CD14-positive monocyte (primary cell): Measurements from ENCODE around the gene RBPMS2. TPM values are rescaled to one million over a fixed set of nuclear protein-coding genes. Genes with fewer than 3 reads are reported as not detected.

Experiments used
- DNase-seq, 3 donors: peaks; one replicate each; pipeline ENCODE4 v3.0.0-alpha.2; 2011 to 2022
- H2AFZ ChIP-seq: 2 replicates; pipeline ENCODE4 v1.6.0; 2012; ENCODE audit warnings: mild to moderate bottlenecking, low read depth, low read length, inconsistent platforms; ENCODE audit not compliant: insufficient read depth, poor library complexity, severe bottlenecking
- H3K27ac ChIP-seq, 2 donors: 1 replicate in 1 of 2; 2 replicates in 1 of 2; pipeline ENCODE4 v1.5.1; 2012 to 2013; ENCODE audit warnings: low read length in 2 of 2, control low read depth in 1 of 2, inconsistent platforms in 1 of 2, low read depth in 1 of 2, mild to moderate bottlenecking in 1 of 2
- H3K27me3 ChIP-seq, 2 donors: one replicate each; pipeline versions ENCODE4 v1.6.0 to v1.6.1; 2011 to 2013; ENCODE audit warnings: low read length in 2 of 2; ENCODE audit not compliant: control insufficient read depth in 2 of 2, insufficient read depth in 2 of 2
- H3K36me3 ChIP-seq, 2 donors: replicated peaks in 1 of 2; 1 replicate in 1 of 2; 2 replicates in 1 of 2; pipeline versions ENCODE4 v1.5.1 to v1.6.1; 2012 to 2013; ENCODE audit warnings: low read length in 2 of 2, control low read depth in 1 of 2, inconsistent platforms in 1 of 2, mild to moderate bottlenecking in 1 of 2; ENCODE audit not compliant: insufficient read depth in 2 of 2, control insufficient read depth in 1 of 2
- H3K4me1 ChIP-seq, 2 donors: 1 replicate in 1 of 2; 2 replicates in 1 of 2; pipeline versions ENCODE4 v1.5.1 to v1.6.1; 2012 to 2013; ENCODE audit warnings: low read length in 2 of 2, control low read depth in 1 of 2, inconsistent platforms in 1 of 2, mild to moderate bottlenecking in 1 of 2, moderate library complexity in 1 of 2; ENCODE audit not compliant: insufficient read depth in 2 of 2, control insufficient read depth in 1 of 2
- H3K4me2 ChIP-seq: replicated peaks from 2 replicates; pipeline ENCODE3; 2012; ENCODE audit warnings: low read length, moderate library complexity, mild to moderate bottlenecking; ENCODE audit not compliant: poor library complexity, severe bottlenecking; ENCODE audit errors: extremely low read depth
- H3K4me3 ChIP-seq, 3 experiments: fragments of 200-600 bp in 1 of 3; sonication (generic) in 1 of 3; replicated peaks in 1 of 3; 1 replicate in 2 of 3; 2 replicates in 1 of 3; pipeline ENCODE4 v1.5.1; 2011 to 2013; ENCODE audit warnings: low read length in 3 of 3, mild to moderate bottlenecking in 3 of 3, control low read depth in 2 of 3, low read depth in 2 of 3, inconsistent platforms in 1 of 3, moderate library complexity in 1 of 3
- H3K79me2 ChIP-seq: 2 replicates; pipeline ENCODE4 v1.6.0; 2012; ENCODE audit warnings: mild to moderate bottlenecking, control low read depth, inconsistent platforms, low read length, moderate library complexity; ENCODE audit not compliant: insufficient read depth
- H3K9ac ChIP-seq: 2 replicates; pipeline ENCODE4 v1.6.0; 2017; ENCODE audit warnings: low read length, mild to moderate bottlenecking; ENCODE audit not compliant: insufficient read depth, poor library complexity, severe bottlenecking
- H3K9me3 ChIP-seq, 2 donors: replicated peaks in 1 of 2; 1 replicate in 1 of 2; 2 replicates in 1 of 2; pipeline versions ENCODE4 v1.5.1 to v1.6.1; 2012 to 2013; ENCODE audit warnings: low read length in 2 of 2, control low read depth in 1 of 2; ENCODE audit not compliant: control insufficient read depth in 1 of 2, insufficient read depth in 1 of 2
- H4K20me1 ChIP-seq: 2 replicates; pipeline ENCODE4 v1.6.0; 2012; ENCODE audit warnings: mild to moderate bottlenecking, low read length, control low read depth, moderate library complexity; ENCODE audit not compliant: insufficient read depth
- H3K27ac Mint-ChIP-seq, 7 donors: one replicate each; pipeline ENCODE4 v1.8.0; 2020; ENCODE audit warnings: mild to moderate bottlenecking in 7 of 7, mixed read lengths in 7 of 7, moderate library complexity in 6 of 7, inconsistent platforms in 2 of 7
- H3K27me3 Mint-ChIP-seq, 3 donors: one replicate each; pipeline ENCODE4 v1.8.0; 2021 to 2022; ENCODE audit warnings: low read depth in 3 of 3, mild to moderate bottlenecking in 3 of 3, mixed read lengths in 3 of 3, moderate library complexity in 3 of 3, inconsistent platforms in 1 of 3
- H3K36me3 Mint-ChIP-seq, 2 donors: one replicate each; pipeline ENCODE4 v1.8.0; 2020; ENCODE audit warnings: mixed read lengths in 2 of 2, inconsistent platforms in 1 of 2, mild to moderate bottlenecking in 1 of 2
- H3K4me1 Mint-ChIP-seq: one replicate; pipeline ENCODE4 v1.8.0; 2020; ENCODE audit warnings: mild to moderate bottlenecking, mixed read lengths
- H3K4me3 Mint-ChIP-seq, 2 donors: one replicate each; pipeline ENCODE4 v1.8.0; 2020; ENCODE audit warnings: mild to moderate bottlenecking in 2 of 2, mixed read lengths in 2 of 2, moderate library complexity in 1 of 2
- H3K9me3 Mint-ChIP-seq, 7 donors: one replicate each; pipeline ENCODE4 v1.8.0; 2020 to 2022; ENCODE audit warnings: mixed read lengths in 7 of 7, mild to moderate bottlenecking in 6 of 7, moderate library complexity in 6 of 7, inconsistent platforms in 2 of 7
- WGBS: methylation state at CpG from one replicate; pipeline ENCODE4 v1.1.5; 2013; ENCODE audit warnings: missing lambda C conversion rate; ENCODE audit not compliant: insufficient coverage; 5-methylcytosine and 5-hydroxymethylcytosine counted together
- intact Hi-C, 2 donors: fragments of 100-400 bp; cut with micrococcal nuclease; formaldehyde crosslinking; loops; one replicate each; pipeline versions ENCODE4 v1.15.0 to v1.15.1; 2023
- polyA plus RNA-seq, 3 donors: library from polyadenylated mRNA; depleted of rRNA in 1 of 3; unstranded in 2 of 3; stranded (reverse) in 1 of 3; fragments of 300-500 nt in 2 of 3; fragments of >200 nt in 1 of 3; fragmentation: Illumina TruSeq in 2 of 3; gene quantifications; 1 replicate in 2 of 3; 2 replicates in 1 of 3; pipeline ENCODE4 v1.2.3, GENCODE V29; 2012 to 2021
- TF ChIP-seq, protein P1 (sequence below): fragments of 200-600 bp; IDR thresholded peaks from one replicate; pipeline ENCODE4 v1.8.0; 2022; ENCODE audit warnings: antibody characterized with exemption, mild to moderate bottlenecking

The RBPMS2 gene
- polyA plus RNA-seq, 3 donors: not detected

- WGBS: 95% methylated on average over 8 of the region's 8 CpGs
- H3K27me3 Mint-ChIP-seq: peaks cover 0 to 4% (median 3%) of the 10 kb centered on the region in 3 donors
Observed at GRCh38 chr15:64763021-64763420, 12.4 kb downstream of the RBPMS2 start.

DNA sequence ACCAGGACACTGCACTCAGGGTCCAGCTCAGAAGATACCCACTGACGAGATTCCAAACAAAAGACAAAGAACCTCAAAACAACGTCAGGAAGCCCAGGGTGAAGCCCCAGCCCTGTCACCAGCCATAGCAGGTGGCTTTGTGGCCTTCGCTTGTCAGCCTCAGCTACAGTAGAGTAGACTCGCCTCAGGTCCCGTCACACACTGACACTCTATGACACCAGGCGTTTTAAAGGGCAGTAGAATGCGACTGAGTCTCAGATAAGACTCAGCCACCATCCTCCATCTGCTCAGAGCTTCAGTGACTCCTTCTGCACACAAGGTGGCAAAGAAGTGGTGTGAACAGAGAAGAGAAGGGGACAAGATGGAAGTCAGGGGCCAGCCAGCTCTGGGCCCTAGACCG lies 12.8 kb downstream of the RBPMS2 start:
- Histone ChIP-seq H3K27me3 (no peaks in the 10 kb centered on the region), H3K4me2 (no peak overlapping the region), H3K27ac (no peak overlapping the region), H3K4me1 (no peaks in the 10 kb centered on the region), H4K20me1 (no peaks in the 10 kb centered on the region), H2AFZ (no peak overlapping the region), H3K9me3 (no peaks in the 10 kb centered on the region), H3K79me2 (no peaks in the 10 kb centered on the region), H3K4me3 (no peak overlapping the region), H3K9ac (no peak overlapping the region), H3K36me3 (no peaks in the 10 kb centered on the region)
- 97% methylated on average over 6 of the region's 8 CpGs for WGBS
- Mint-ChIP-seq H3K27ac (no peak overlapping the region), H3K4me1 (no peaks in the 10 kb centered on the region), H3K36me3 (no peaks in the 10 kb centered on the region), H3K27me3 (peaks cover 0 to 4% (median 3%) of the 10 kb centered on the region in 3 donors), H3K9me3 (peaks cover 0 to 3% (median 0%) of the 10 kb centered on the region in 7 donors), H3K4me3 (no peak overlapping the region)
- intact Hi-C loops: no loop called here
- TF ChIP-seq, protein P1, sequence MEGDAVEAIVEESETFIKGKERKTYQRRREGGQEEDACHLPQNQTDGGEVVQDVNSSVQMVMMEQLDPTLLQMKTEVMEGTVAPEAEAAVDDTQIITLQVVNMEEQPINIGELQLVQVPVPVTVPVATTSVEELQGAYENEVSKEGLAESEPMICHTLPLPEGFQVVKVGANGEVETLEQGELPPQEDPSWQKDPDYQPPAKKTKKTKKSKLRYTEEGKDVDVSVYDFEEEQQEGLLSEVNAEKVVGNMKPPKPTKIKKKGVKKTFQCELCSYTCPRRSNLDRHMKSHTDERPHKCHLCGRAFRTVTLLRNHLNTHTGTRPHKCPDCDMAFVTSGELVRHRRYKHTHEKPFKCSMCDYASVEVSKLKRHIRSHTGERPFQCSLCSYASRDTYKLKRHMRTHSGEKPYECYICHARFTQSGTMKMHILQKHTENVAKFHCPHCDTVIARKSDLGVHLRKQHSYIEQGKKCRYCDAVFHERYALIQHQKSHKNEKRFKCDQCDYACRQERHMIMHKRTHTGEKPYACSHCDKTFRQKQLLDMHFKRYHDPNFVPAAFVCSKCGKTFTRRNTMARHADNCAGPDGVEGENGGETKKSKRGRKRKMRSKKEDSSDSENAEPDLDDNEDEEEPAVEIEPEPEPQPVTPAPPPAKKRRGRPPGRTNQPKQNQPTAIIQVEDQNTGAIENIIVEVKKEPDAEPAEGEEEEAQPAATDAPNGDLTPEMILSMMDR: no peak
- no peak for DNase-seq

More at GRCh38 chr15:64763021-64763420, 12.4 kb downstream of the RBPMS2 start:
- no peak overlapping the region for H3K4me3 Mint-ChIP-seq
- no peak for DNase-seq
- H3K27ac Mint-ChIP-seq: no peak overlapping the region
- H3K36me3 Mint-ChIP-seq: no peaks in the 10 kb centered on the region
- H3K4me1 Mint-ChIP-seq: no peaks in the 10 kb centered on the region
- Histone ChIP-seq H3K27me3 (no peaks in the 10 kb centered on the region), H3K27ac (no peak overlapping the region), H4K20me1 (no peaks in the 10 kb centered on the region), H3K79me2 (no peaks in the 10 kb centered on the region), H3K9me3 (no peaks in the 10 kb centered on the region), H3K4me3 (no peak overlapping the region), H2AFZ (no peak overlapping the region), H3K4me2 (no peak overlapping the region), H3K4me1 (no peaks in the 10 kb centered on the region), H3K36me3 (no peaks in the 10 kb centered on the region), H3K9ac (no peak overlapping the region)
- intact Hi-C loops: no loop called here
- TF ChIP-seq, protein P1: no peak
- peaks cover 0 to 3% (median 0%) of the 10 kb centered on the region in 7 donors for H3K9me3 Mint-ChIP-seq
